ENCODE data around the gene OSBP2.
A peak's percentile ranks its signal among the peaks of the same experiment; 100 is the strongest.

Gene OSBP2

DNA sequence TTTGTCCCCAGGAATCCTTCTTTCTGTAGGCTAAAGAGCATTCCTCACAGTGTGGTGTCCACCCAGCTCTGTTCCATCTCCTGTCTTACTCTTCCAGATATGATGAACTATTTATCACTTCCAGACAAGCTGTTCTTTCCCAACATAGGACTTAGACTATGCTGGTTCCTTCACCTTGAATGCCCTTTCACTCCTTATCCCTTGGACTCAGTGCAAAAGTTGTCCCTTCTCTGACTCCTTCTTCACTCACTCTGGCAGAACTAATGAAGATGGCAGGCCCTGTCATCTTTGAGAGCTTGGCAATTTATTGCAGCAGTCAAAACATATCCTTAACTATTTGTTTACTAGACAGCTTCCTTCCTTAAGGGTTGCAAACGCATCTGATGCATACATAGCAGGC is 3.5 kb upstream of the OSBP2 start:
- DNase-seq (ENCODE audit: low read depth), result no peak
- no peak overlapping the region for H3K4me3 ChIP-seq (ENCODE audit: low read length)
- TF ChIP-seq, protein P1, sequence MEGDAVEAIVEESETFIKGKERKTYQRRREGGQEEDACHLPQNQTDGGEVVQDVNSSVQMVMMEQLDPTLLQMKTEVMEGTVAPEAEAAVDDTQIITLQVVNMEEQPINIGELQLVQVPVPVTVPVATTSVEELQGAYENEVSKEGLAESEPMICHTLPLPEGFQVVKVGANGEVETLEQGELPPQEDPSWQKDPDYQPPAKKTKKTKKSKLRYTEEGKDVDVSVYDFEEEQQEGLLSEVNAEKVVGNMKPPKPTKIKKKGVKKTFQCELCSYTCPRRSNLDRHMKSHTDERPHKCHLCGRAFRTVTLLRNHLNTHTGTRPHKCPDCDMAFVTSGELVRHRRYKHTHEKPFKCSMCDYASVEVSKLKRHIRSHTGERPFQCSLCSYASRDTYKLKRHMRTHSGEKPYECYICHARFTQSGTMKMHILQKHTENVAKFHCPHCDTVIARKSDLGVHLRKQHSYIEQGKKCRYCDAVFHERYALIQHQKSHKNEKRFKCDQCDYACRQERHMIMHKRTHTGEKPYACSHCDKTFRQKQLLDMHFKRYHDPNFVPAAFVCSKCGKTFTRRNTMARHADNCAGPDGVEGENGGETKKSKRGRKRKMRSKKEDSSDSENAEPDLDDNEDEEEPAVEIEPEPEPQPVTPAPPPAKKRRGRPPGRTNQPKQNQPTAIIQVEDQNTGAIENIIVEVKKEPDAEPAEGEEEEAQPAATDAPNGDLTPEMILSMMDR (IDR thresholded peaks at IDR 0.05; ENCODE audit: insufficient read depth, low read depth, low read length, missing control alignments), result no peak

GRCh38 chr22:30694171-30694639 is 469 bp upstream of the OSBP2 start:
- peak; percentile 43 for DNase-seq (ENCODE audit: low read depth)
- TF ChIP-seq, protein P1 (IDR thresholded peaks at IDR 0.05; ENCODE audit: insufficient read depth, low read depth, low read length, missing control alignments), result no peak
- H3K4me3 ChIP-seq (ENCODE audit: low read length), result peak overlapping the region; percentile 58

- H3K4me3 ChIP-seq (ENCODE audit: low read length), result peak overlapping the region; percentile 40
- TF ChIP-seq, protein P1 (IDR thresholded peaks at IDR 0.05; ENCODE audit: insufficient read depth, low read depth, low read length, missing control alignments), result no peak
- no peak for DNase-seq (ENCODE audit: low read depth)
Measured at GRCh38 chr22:30695351-30695851, 727 bp downstream of the OSBP2 start.

- DNase-seq (ENCODE audit: low read depth), result no peak
- no peak overlapping the region for H3K4me3 ChIP-seq (ENCODE audit: low read length)
- TF ChIP-seq, protein P1 (IDR thresholded peaks at IDR 0.05; ENCODE audit: insufficient read depth, low read depth, low read length, missing control alignments), result no peak
Measured at GRCh38 chr22:30695871-30696655, 1.4 kb downstream of the OSBP2 start.

- TF ChIP-seq, protein P1 (IDR thresholded peaks at IDR 0.05; ENCODE audit: insufficient read depth, low read depth, low read length, missing control alignments), result no peak
- no peak for DNase-seq (ENCODE audit: low read depth)
- H3K4me3 ChIP-seq (ENCODE audit: low read length), result no peak overlapping the region
Measured at GRCh38 chr22:30697975-30698374, 3.3 kb downstream of the OSBP2 start.

- peak; percentile 17 for DNase-seq (ENCODE audit: low read depth)
- H3K4me3 ChIP-seq (ENCODE audit: low read length), result no peak overlapping the region
- TF ChIP-seq, protein P1 (IDR thresholded peaks at IDR 0.05; ENCODE audit: insufficient read depth, low read depth, low read length, missing control alignments), result no peak
Measured at GRCh38 chr22:30701872-30702271, 7.2 kb downstream of the OSBP2 start.
